Measurements from ENCODE around the gene LILRA5.
"Not testable (repeated sequence)": the region's sequence is repeated elsewhere in the genome, so short reads cannot be mapped to it uniquely, and the experiment has no call there.

The LILRA5 gene

GRCh38 chr19:54277111-54277615 lies 35.8 kb downstream of the LILRA5 start:
- DNase-seq (ENCODE audit: low spot score); FAIRE-seq: not testable (repeated sequence)

GRCh38 chr19:54275951-54276350 lies 37.0 kb downstream of the LILRA5 start:
- DNase-seq (ENCODE audit: low spot score) (no peak), FAIRE-seq (no peak)

GRCh38 chr19:54274516-54274915 lies 38.5 kb downstream of the LILRA5 start:
- DNase-seq (ENCODE audit: low spot score); FAIRE-seq: not testable (repeated sequence)

- FAIRE-seq (no peak), DNase-seq (ENCODE audit: low spot score) (no peak)
Observed at GRCh38 chr19:54273821-54274220, 39.1 kb downstream of the LILRA5 start.

- not testable (repeated sequence) for FAIRE-seq; DNase-seq (ENCODE audit: low spot score)
Observed at GRCh38 chr19:54272181-54272580, 40.8 kb downstream of the LILRA5 start.

- not testable (repeated sequence) for FAIRE-seq; DNase-seq (ENCODE audit: low spot score)
Observed at GRCh38 chr19:54271587-54271986, 41.4 kb downstream of the LILRA5 start.

GRCh38 chr19:54271106-54271505 lies 41.9 kb downstream of the LILRA5 start:
- no peak for FAIRE-seq
- no peak for DNase-seq (ENCODE audit: low spot score)

- no peak for DNase-seq (ENCODE audit: low spot score)
- no peak for FAIRE-seq
Observed at GRCh38 chr19:54268936-54269335, 44.0 kb downstream of the LILRA5 start.

GRCh38 chr19:54266133-54266532 lies 46.8 kb downstream of the LILRA5 start:
- peak; percentile 40 for FAIRE-seq

GRCh38 chr19:54262470-54262869 lies 50.5 kb downstream of the LILRA5 start:
- FAIRE-seq (no peak), DNase-seq (ENCODE audit: low spot score) (no peak)

More at GRCh38 chr19:54266133-54266532, 46.8 kb downstream of the LILRA5 start:
- peak; percentile 71 for DNase-seq (ENCODE audit: low spot score)

- DNase-seq (ENCODE audit: low spot score) (no peak), FAIRE-seq (no peak)
Observed at GRCh38 chr19:54262066-54262465, 50.9 kb downstream of the LILRA5 start.

GRCh38 chr19:54257116-54257480 lies 55.9 kb downstream of the LILRA5 start, which contains the start of gene LILRB5:
Gene LILRB5 (minus strand): TSS chr19:54257273. CDS start chr19:54257193, 80 bp downstream.
- FAIRE-seq (no peak), DNase-seq (ENCODE audit: low spot score) (no peak)
